Ascending aorta (tissue), 2 donors: ENCODE data around the gene NEK11. TPM values are rescaled to one million over a fixed set of nuclear protein-coding genes. Genes with fewer than 3 reads are reported as not detected.

Experiments used
- DNase-seq, 2 donors: peaks; one replicate each; pipeline ENCODE4 v3.0.0-alpha.2; 2019; ENCODE audit warnings: low spot score in 2 of 2
- H3K27ac ChIP-seq, 2 donors: fragments of 200-600 bp; sonication (generic); one replicate each; pipeline ENCODE4 v1.5.1; 2016 to 2017; ENCODE audit warnings: mild to moderate bottlenecking in 1 of 2
- H3K27me3 ChIP-seq: fragments of 200-600 bp; sonication (generic); one replicate; pipeline ENCODE4 v1.5.1; 2017
- H3K36me3 ChIP-seq, 2 donors: fragments of 200-600 bp; sonication (generic); one replicate each; pipeline ENCODE4 v1.5.1; 2016
- H3K4me1 ChIP-seq, 2 donors: fragments of 200-600 bp; sonication (generic); one replicate each; pipeline ENCODE4 v1.5.1; 2016 to 2017; ENCODE audit warnings: mild to moderate bottlenecking in 1 of 2
- H3K4me3 ChIP-seq, 2 donors: fragments of 200-600 bp; sonication (generic); one replicate each; pipeline ENCODE4 v1.5.1; 2016 to 2017; ENCODE audit warnings: mild to moderate bottlenecking in 1 of 2
- H3K9me3 ChIP-seq, 2 donors: fragments of 200-600 bp; sonication (generic); one replicate each; pipeline ENCODE4 v1.5.1; 2016
- intact Hi-C: fragments of 100-400 bp; cut with DNase I; formaldehyde crosslinking; loops from one replicate; pipeline ENCODE4 v1.15.1; 2023
- total RNA-seq: library from RNA; depleted of rRNA; stranded (reverse); fragments of >200 nt; gene quantifications from one replicate; pipeline ENCODE4 v1.1.0, GENCODE V29; 2016
- TF ChIP-seq, protein P1 (sequence below), 3 experiments: fragments of 200-600 bp in 2 of 3; fragments of 450-650 bp in 1 of 3; sonication (generic) in 2 of 3; IDR thresholded peaks; one replicate each; pipeline ENCODE4 v1.5.1; 2016 to 2019; ENCODE audit warnings: antibody characterized with exemption in 3 of 3, mild to moderate bottlenecking in 1 of 3, moderate library complexity in 1 of 3

The NEK11 gene
- total RNA-seq, 1 donor from 2014 or later = 4.0 TPM

DNA sequence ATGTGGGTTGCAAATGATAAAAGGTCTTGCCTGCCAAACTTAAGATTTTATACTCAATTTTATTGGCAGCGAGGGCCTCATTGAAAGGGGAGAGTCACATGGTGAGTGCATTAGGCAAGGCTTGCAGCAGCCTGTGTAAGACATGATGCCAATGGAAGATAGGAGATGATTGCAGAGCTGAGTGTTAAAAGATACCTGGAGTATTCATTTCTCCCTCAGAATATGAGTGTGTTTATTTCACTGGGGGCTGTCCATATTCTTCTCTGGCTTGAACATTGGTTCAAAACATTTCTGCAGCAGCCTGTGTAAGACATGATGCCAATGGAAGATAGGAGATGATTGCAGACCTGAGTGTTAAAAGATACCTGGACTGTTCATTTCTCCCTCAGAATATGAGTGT, 189.7 kb downstream of the NEK11 start:
- TF ChIP-seq, protein P1, sequence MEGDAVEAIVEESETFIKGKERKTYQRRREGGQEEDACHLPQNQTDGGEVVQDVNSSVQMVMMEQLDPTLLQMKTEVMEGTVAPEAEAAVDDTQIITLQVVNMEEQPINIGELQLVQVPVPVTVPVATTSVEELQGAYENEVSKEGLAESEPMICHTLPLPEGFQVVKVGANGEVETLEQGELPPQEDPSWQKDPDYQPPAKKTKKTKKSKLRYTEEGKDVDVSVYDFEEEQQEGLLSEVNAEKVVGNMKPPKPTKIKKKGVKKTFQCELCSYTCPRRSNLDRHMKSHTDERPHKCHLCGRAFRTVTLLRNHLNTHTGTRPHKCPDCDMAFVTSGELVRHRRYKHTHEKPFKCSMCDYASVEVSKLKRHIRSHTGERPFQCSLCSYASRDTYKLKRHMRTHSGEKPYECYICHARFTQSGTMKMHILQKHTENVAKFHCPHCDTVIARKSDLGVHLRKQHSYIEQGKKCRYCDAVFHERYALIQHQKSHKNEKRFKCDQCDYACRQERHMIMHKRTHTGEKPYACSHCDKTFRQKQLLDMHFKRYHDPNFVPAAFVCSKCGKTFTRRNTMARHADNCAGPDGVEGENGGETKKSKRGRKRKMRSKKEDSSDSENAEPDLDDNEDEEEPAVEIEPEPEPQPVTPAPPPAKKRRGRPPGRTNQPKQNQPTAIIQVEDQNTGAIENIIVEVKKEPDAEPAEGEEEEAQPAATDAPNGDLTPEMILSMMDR (IDR thresholded peaks at IDR 0.05) = no peak
- no peaks in the 10 kb centered on the region for H3K36me3 ChIP-seq
- intact Hi-C loops = no loop called here
- no peak overlapping the region for H3K27ac ChIP-seq
- no peaks in the 10 kb centered on the region for H3K27me3 ChIP-seq
- no peak overlapping the region for H3K4me3 ChIP-seq
- no peak for DNase-seq
- no peaks in the 10 kb centered on the region for H3K4me1 ChIP-seq
- no peaks in the 10 kb centered on the region for H3K9me3 ChIP-seq

DNA sequence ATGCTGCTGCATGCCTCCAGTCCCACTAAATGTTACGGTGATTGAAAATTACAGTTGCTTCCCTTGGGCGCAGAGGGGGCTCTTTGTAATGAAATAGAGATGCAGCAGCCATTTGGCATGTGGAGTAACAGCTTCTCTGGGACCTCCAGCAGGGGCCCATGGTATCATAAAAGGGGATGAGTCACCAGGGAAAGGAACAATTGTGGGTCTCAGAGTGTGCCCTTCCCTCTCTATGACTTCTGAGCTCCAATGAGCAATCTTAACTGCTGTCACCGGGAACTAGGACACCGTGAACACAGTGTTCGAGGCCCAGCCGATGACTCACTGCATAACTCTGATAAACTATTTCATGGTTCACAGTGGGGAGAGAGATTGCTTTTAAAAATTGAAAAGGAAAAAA, 190.1 kb downstream of the NEK11 start:
- intact Hi-C loops = no loop called here
- no peaks in the 10 kb centered on the region for H3K27me3 ChIP-seq
- no peaks in the 10 kb centered on the region for H3K4me1 ChIP-seq
- H3K27ac ChIP-seq = peak overlapping the region; percentile 3 to 41
- TF ChIP-seq, protein P1 (IDR thresholded peaks at IDR 0.05) = no peak
- H3K9me3 ChIP-seq = no peaks in the 10 kb centered on the region
- H3K36me3 ChIP-seq = no peaks in the 10 kb centered on the region
- no peak for DNase-seq
- H3K4me3 ChIP-seq = no peak overlapping the region

DNA sequence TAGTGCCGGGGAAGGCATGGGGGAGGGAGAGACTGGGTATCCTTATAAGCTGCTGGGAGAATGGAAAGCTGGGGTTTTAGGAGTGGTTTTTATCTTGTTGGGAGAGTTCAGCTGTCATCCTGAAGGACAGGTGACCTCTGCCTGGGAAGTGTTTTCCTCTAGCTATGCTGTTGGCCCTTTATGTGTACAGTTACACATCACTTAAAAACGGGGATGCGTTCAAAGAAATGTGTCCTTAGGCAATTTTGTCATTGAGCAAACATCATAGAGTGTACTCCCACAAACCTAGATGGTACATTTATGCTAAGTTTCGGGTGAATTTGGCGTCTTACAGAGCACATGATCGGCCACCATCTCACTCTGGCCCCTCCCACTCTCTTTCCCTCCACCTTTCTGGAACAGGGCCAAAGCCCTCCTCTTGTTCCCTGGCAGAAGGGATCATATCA, 190.6 kb downstream of the NEK11 start:
- H3K36me3 ChIP-seq = no peaks in the 10 kb centered on the region
- TF ChIP-seq, protein P1 (IDR thresholded peaks at IDR 0.05) = no peak
- H3K27ac ChIP-seq = peak overlapping the region; percentile 3 to 41
- H3K4me3 ChIP-seq = no peak overlapping the region
- H3K4me1 ChIP-seq = no peaks in the 10 kb centered on the region
- no peaks in the 10 kb centered on the region for H3K27me3 ChIP-seq
- intact Hi-C loops = no loop called here
- DNase-seq = no peak
- no peaks in the 10 kb centered on the region for H3K9me3 ChIP-seq

DNA sequence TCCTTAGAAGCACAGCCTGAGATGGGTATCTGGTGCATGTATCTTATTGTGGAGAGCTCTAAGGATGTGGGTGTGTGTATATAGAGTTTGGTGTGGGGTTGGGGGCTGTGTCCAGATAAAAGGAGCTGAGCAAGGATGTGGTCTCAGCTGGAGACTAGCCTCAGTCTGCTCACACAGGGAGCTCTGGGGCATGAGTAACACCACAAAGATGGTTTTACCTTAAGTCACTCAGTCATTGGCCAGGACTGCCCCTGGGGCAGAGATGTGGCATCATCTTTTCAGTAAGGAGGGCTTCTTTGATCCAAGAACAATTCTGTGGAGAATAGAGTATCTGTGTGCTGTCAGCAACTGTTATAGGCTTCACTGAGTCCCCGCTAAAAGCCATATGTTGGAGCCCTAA, 191.5 kb downstream of the NEK11 start:
- H3K9me3 ChIP-seq = no peaks in the 10 kb centered on the region
- no peak overlapping the region for H3K4me3 ChIP-seq
- no peaks in the 10 kb centered on the region for H3K27me3 ChIP-seq
- TF ChIP-seq, protein P1 (IDR thresholded peaks at IDR 0.05) = no peak
- no peak overlapping the region for H3K27ac ChIP-seq
- no peak for DNase-seq
- no peaks in the 10 kb centered on the region for H3K36me3 ChIP-seq
- no peaks in the 10 kb centered on the region for H3K4me1 ChIP-seq
- intact Hi-C loops = no loop called here

DNA sequence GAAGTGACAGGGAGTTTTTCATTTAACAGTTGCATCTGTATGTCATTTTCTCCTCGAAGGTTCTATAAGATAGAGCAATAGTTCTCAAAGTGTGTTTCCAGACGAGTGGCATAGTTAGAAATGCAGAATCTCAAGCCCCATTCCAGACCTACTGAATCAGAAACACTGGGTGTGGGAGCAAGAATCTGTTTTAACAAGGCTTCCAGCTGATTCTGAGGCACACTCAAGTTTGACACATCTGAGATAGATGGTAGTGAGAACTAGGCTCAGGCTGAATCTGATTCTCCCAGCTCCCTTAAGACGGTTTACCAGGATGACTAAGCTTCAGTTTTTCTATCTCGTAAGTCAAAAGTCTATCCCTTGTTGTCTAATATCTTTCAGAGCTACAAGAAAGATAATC, 195.1 kb downstream of the NEK11 start:
- no peaks in the 10 kb centered on the region for H3K4me1 ChIP-seq
- no peak overlapping the region for H3K27ac ChIP-seq
- no peak for DNase-seq
- H3K36me3 ChIP-seq = no peaks in the 10 kb centered on the region
- no peak overlapping the region for H3K4me3 ChIP-seq
- intact Hi-C loops = no loop called here
- TF ChIP-seq, protein P1 (IDR thresholded peaks at IDR 0.05) = no peak
- no peaks in the 10 kb centered on the region for H3K9me3 ChIP-seq
- no peaks in the 10 kb centered on the region for H3K27me3 ChIP-seq

DNA sequence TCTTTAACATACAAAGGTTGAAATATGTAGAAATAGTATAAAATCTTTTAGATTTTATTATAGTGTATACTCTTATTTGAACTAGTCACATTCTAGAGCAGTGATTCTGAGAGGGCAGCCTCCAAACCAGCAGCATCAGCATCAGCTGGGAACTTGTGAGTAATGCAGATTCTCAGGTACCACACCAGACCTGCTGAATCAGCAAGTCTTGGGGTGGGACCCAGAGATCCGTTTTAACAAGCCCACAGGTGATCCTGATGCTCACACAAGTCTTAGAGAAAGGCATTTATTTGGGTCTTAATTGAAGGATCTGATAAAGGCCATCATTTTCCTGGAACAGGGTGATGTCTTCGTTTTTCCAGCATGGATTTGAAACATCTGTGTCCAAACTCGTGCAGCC, 195.9 kb downstream of the NEK11 start:
- TF ChIP-seq, protein P1 (IDR thresholded peaks at IDR 0.05) = no peak
- no peaks in the 10 kb centered on the region for H3K36me3 ChIP-seq
- no peak overlapping the region for H3K27ac ChIP-seq
- no peaks in the 10 kb centered on the region for H3K9me3 ChIP-seq
- no peak overlapping the region for H3K4me3 ChIP-seq
- H3K27me3 ChIP-seq = no peaks in the 10 kb centered on the region
- H3K4me1 ChIP-seq = no peaks in the 10 kb centered on the region
- no peak for DNase-seq
- intact Hi-C loops = no loop called here
